ENCODE measurements around the gene HAS3.

GRCh38 chr16:69064124-69064763 is 41.2 kb upstream of the HAS3 start:
- TF ChIP-seq EP300 (IDR thresholded peaks at IDR 0.05), result no peak
- no peak for TF ChIP-seq CTCF (IDR thresholded peaks at IDR 0.05)

Measured in stomach (tissue), 4 donors.